GM18909 (cell line): ENCODE data around the gene TMEM50A.
A peak's percentile ranks its signal among the peaks of the same experiment; 100 is the strongest.
"Not testable (repeated sequence)": the region's sequence is repeated elsewhere in the genome, so short reads cannot be mapped to it uniquely, and the experiment has no call there.

ENCODE experiments used
- ATAC-seq: cut with Tn5 transposase; IDR thresholded peaks from one replicate; pipeline ENCODE4 v1.9.1; 2021; ENCODE audit warnings: mild to moderate bottlenecking; ENCODE audit not compliant: unreplicated experiment, poor library complexity

Gene TMEM50A

GRCh38 chr1:25338188-25338981 lies at the start of gene TMEM50A:
TSS of gene TMEM50A (plus strand) at chr1:25338334. CDS start at chr1:25340487, 2,153 bp downstream.
- ATAC-seq = peak; percentile 70

GRCh38 chr1:25288573-25289101 lies 49.5 kb upstream of the TMEM50A start:
- ATAC-seq = not testable (repeated sequence)

- ATAC-seq = not testable (repeated sequence)
Measured at GRCh38 chr1:25290043-25290442, 48.1 kb upstream of the TMEM50A start.

- not testable (repeated sequence) for ATAC-seq
Measured at GRCh38 chr1:25293426-25293825, 44.7 kb upstream of the TMEM50A start.

- not testable (repeated sequence) for ATAC-seq
Measured at GRCh38 chr1:25294889-25295826, 43.0 kb upstream of the TMEM50A start.

- not testable (repeated sequence) for ATAC-seq
Measured at GRCh38 chr1:25296501-25296900, 41.6 kb upstream of the TMEM50A start.

- ATAC-seq = not testable (repeated sequence)
Measured at GRCh38 chr1:25300729-25301128, 37.4 kb upstream of the TMEM50A start.

- not testable (repeated sequence) for ATAC-seq
Measured at GRCh38 chr1:25302330-25302729, 35.8 kb upstream of the TMEM50A start.

- ATAC-seq = not testable (repeated sequence)
Measured at GRCh38 chr1:25304936-25305335, 33.2 kb upstream of the TMEM50A start.

- not testable (repeated sequence) for ATAC-seq
Measured at GRCh38 chr1:25308168-25308567, 30.0 kb upstream of the TMEM50A start.

GRCh38 chr1:25309085-25309484 lies 29.0 kb upstream of the TMEM50A start:
- not testable (repeated sequence) for ATAC-seq

- not testable (repeated sequence) for ATAC-seq
Measured at GRCh38 chr1:25309486-25309885, 28.6 kb upstream of the TMEM50A start.

- not testable (repeated sequence) for ATAC-seq
Measured at GRCh38 chr1:25312806-25313470, 25.2 kb upstream of the TMEM50A start.

GRCh38 chr1:25320314-25320938 lies 17.7 kb upstream of the TMEM50A start:
- not testable (repeated sequence) for ATAC-seq

- not testable (repeated sequence) for ATAC-seq
Measured at GRCh38 chr1:25322127-25322526, 16.0 kb upstream of the TMEM50A start.

- ATAC-seq = not testable (repeated sequence)
Measured at GRCh38 chr1:25324407-25324806, 13.7 kb upstream of the TMEM50A start.

GRCh38 chr1:25327864-25328790 lies 10.0 kb upstream of the TMEM50A start:
- ATAC-seq = not testable (repeated sequence)

- not testable (repeated sequence) for ATAC-seq
Measured at GRCh38 chr1:25328791-25329185, 9.3 kb upstream of the TMEM50A start.
